Endothelial cell of umbilical vein (primary cell): ENCODE measurements around the gene MACF1. TPM values are rescaled to one million over a fixed set of nuclear protein-coding genes. Genes with fewer than 3 reads are reported as not detected.

Experiments
- BruUV-seq: library from RNA; stranded (reverse); fragments of 400-500 nt; replicated peaks from 2 replicates; lab custom pipeline; 2021; lab: Mats Ljungman, UMichigan
- CTCF ChIA-PET: fragments of 300-600, 350-600 bp; sonication (Branson Sonifier 250); formaldehyde crosslinking; loops from one replicate; lab custom pipeline; 2021; ENCODE audit warnings: antibody characterized with exemption, inconsistent platforms; lab: Charles Lee
- POLR2A ChIA-PET: fragments of 300-600, 350-600 bp; sonication (Branson Sonifier 250); formaldehyde crosslinking; loops from one replicate; lab custom pipeline; 2021; ENCODE audit warnings: antibody characterized with exemption, inconsistent platforms; lab: Charles Lee
- DNase-seq: peaks from one replicate; pipeline ENCODE4 v3.0.0-alpha.2; 2011; ENCODE audit warnings: low read depth, low spot score
- FAIRE-seq: peaks from 2 replicates; lab custom pipeline; 2011; peaks lifted over from hg19 to GRCh38; lab: Jason Lieb, UNC
- H2AFZ ChIP-seq: 2 replicates; pipeline ENCODE4 v1.6.0; 2012; ENCODE audit warnings: low read depth, low read length, control low read depth, inconsistent platforms
- H3K27ac ChIP-seq: 2 replicates; pipeline ENCODE4 v1.5.1; 2011; ENCODE audit warnings: low read depth, mild to moderate bottlenecking, control low read depth, low read length, moderate library complexity; ENCODE audit not compliant: insufficient read depth
- H3K27me3 ChIP-seq, 2 experiments: 2 replicates each; pipeline versions ENCODE4 v1.6.0 to v1.6.1; 2011; ENCODE audit warnings: low read length in 2 of 2, mixed read lengths in 1 of 2; ENCODE audit not compliant: control insufficient read depth in 2 of 2, insufficient read depth in 2 of 2
- H3K36me3 ChIP-seq, 2 experiments: 2 replicates in 1 of 2; 3 replicates in 1 of 2; pipeline ENCODE4 v1.5.1; 2011; ENCODE audit warnings: low read length in 2 of 2, mild to moderate bottlenecking in 1 of 2, moderate library complexity in 1 of 2; ENCODE audit not compliant: control insufficient read depth in 2 of 2, insufficient read depth in 2 of 2; ENCODE audit errors: extremely low read depth in 1 of 2
- H3K4me1 ChIP-seq: 3 replicates; pipeline ENCODE4 v1.5.1; 2011; ENCODE audit warnings: mild to moderate bottlenecking, low read length; ENCODE audit not compliant: control insufficient read depth, insufficient read depth; ENCODE audit errors: extremely low read depth
- H3K4me2 ChIP-seq: 2 replicates; pipeline ENCODE4 v1.6.1; 2011; ENCODE audit warnings: low read length, control low read depth, mixed read lengths; ENCODE audit not compliant: insufficient read depth
- H3K4me3 ChIP-seq, 3 experiments: fragments of 200-600 bp in 1 of 3; sonication (generic), shearing (Covaris generic) in 1 of 3; replicated peaks in 1 of 3; 2 replicates each; pipeline ENCODE4 v1.5.1; 2011 to 2016; ENCODE audit warnings: control low read depth in 3 of 3, low read length in 3 of 3, mild to moderate bottlenecking in 2 of 3, inconsistent platforms in 1 of 3, low read depth in 1 of 3, moderate library complexity in 1 of 3; ENCODE audit not compliant: insufficient read depth in 1 of 3
- H3K79me2 ChIP-seq: 2 replicates; pipeline ENCODE4 v1.6.0; 2012; ENCODE audit warnings: low read length, inconsistent platforms; ENCODE audit not compliant: control insufficient read depth, insufficient read depth
- H3K9ac ChIP-seq: replicated peaks from 2 replicates; pipeline ENCODE3; 2011; ENCODE audit warnings: low read length, control low read depth; ENCODE audit not compliant: insufficient read depth; ENCODE audit errors: extremely low read depth
- H3K9me1 ChIP-seq: replicated peaks from 3 replicates; pipeline ENCODE4 v1.6.0; 2011; ENCODE audit warnings: mild to moderate bottlenecking, low read length; ENCODE audit not compliant: control insufficient read depth, insufficient read depth; ENCODE audit errors: extremely low read depth
- H3K9me3 ChIP-seq: replicated peaks from 2 replicates; pipeline ENCODE4 v1.5.1; 2012; ENCODE audit warnings: low read length, inconsistent platforms; ENCODE audit not compliant: control insufficient read depth, insufficient read depth
- H4K20me1 ChIP-seq: replicated peaks from 2 replicates; pipeline ENCODE3; 2011; ENCODE audit warnings: mild to moderate bottlenecking, low read length; ENCODE audit not compliant: control insufficient read depth, insufficient read depth; ENCODE audit errors: extremely low read depth
- CTCF ChIP-seq, 2 donors: IDR thresholded peaks; 1 replicate in 1 of 2; 2 replicates in 1 of 2; pipeline ENCODE4 v1.5.1; 2011; ENCODE audit warnings: low read length in 2 of 2, mild to moderate bottlenecking in 2 of 2, moderate library complexity in 2 of 2, control low read depth in 1 of 2, inconsistent platforms in 1 of 2, low read depth in 1 of 2; ENCODE audit not compliant: insufficient read depth in 1 of 2; ENCODE audit errors: extremely low read depth in 1 of 2
- EZH2 ChIP-seq: IDR thresholded peaks from 2 replicates; pipeline ENCODE4 v1.6.1; 2012; ENCODE audit warnings: borderline replicate concordance, low read depth, mild to moderate bottlenecking, moderate library complexity, low read length, inconsistent platforms; ENCODE audit not compliant: severe bottlenecking
- FOS ChIP-seq: IDR thresholded peaks from 2 replicates; pipeline ENCODE4 v1.6.1; 2011; ENCODE audit warnings: mild to moderate bottlenecking, low read length, moderate library complexity, borderline replicate concordance; ENCODE audit not compliant: insufficient read depth
- GATA2 ChIP-seq: IDR thresholded peaks from 2 replicates; pipeline ENCODE4 v1.7.0; 2011; ENCODE audit warnings: low read depth, mild to moderate bottlenecking, moderate library complexity, mixed read lengths, low read length; ENCODE audit not compliant: insufficient read length, insufficient read depth
- JUN ChIP-seq: IDR thresholded peaks from 2 replicates; pipeline ENCODE4 v1.6.1; 2011; ENCODE audit warnings: borderline replicate concordance, low read depth; ENCODE audit not compliant: insufficient read length, insufficient read depth
- MAX ChIP-seq: IDR thresholded peaks from 2 replicates; pipeline ENCODE4 v1.6.1; 2011; ENCODE audit not compliant: insufficient read depth, insufficient read length
- MYC ChIP-seq: IDR thresholded peaks from one replicate; pipeline ENCODE4 v1.6.1; 2011; ENCODE audit warnings: mild to moderate bottlenecking, low read depth, low read length
- POLR2A ChIP-seq: IDR thresholded peaks from 2 replicates; pipeline ENCODE4 v1.6.1; 2012; ENCODE audit warnings: low read depth, mild to moderate bottlenecking, control low read depth, low read length
- POLR2AphosphoS5 ChIP-seq: IDR thresholded peaks from 2 replicates; pipeline ENCODE4 v1.6.1; 2012; ENCODE audit warnings: low read depth, mild to moderate bottlenecking, control low read depth, low read length, moderate library complexity; ENCODE audit not compliant: insufficient read depth
- dilution Hi-C: fragments of 300-500 bp; cut with MboI; formaldehyde crosslinking; loops from one replicate; pipeline ENCODE4 v1.15.0; 2019; ENCODE audit warnings: low sequenced_read_pairs; ENCODE audit not compliant: extremely low pct_ligation_motif_present
- intact Hi-C: fragments of 100-400 bp; cut with micrococcal nuclease; formaldehyde crosslinking; loops from one replicate; pipeline ENCODE4 v1.10.0; 2022
- polyA plus RNA-seq, 4 experiments: library from polyadenylated mRNA; depleted of rRNA in 3 of 4; stranded (reverse) in 3 of 4; unstranded in 1 of 4; fragments of >200 nt; gene quantifications; 2 replicates each; pipeline versions ENCODE4 v1.2.1 to v1.2.3, GENCODE V29; 2011 to 2012; ENCODE audit warnings: missing spikeins in 1 of 4
- total RNA-seq: library from RNA; stranded (reverse); gene quantifications from 2 replicates; pipeline ENCODE4 v1.2.3, GENCODE V29; 2021

The MACF1 gene
- total and polyA plus RNA-seq, 2 donors (not counting 3 experiments of a cell fraction or from before 2014, with no cell fraction given), result 122 to 587 TPM

GRCh38 chr1:39187275-39188046, 17.0 kb upstream of the MACF1 start:
- peaks cover 86% of the 10 kb centered on the region for H3K79me2 ChIP-seq
- peak overlapping the region; percentile 12 for H3K4me2 ChIP-seq
- intact Hi-C loops, result no loop called here
- dilution Hi-C loops, result no loop called here
- H3K36me3 ChIP-seq, result no peaks in the 10 kb centered on the region
- no peaks in the 10 kb centered on the region for H4K20me1 ChIP-seq
- no peak overlapping the region for H3K9ac ChIP-seq
- H2AFZ ChIP-seq, result no peak overlapping the region
- no peak overlapping the region for H3K4me3 ChIP-seq
- peaks cover 93% of the 10 kb centered on the region for H3K4me1 ChIP-seq
- ChIA-PET POLR2A (interaction anchor here (0.6 kb wide), 1 partner anchor 11 kb away, joined by 4 read pairs; no protein-coding TSS in a partner anchor), CTCF (interaction anchor here (0.9 to 11.2 kb wide), 8 partner anchors 12 to 89 kb away, joined by 3 to 310 read pairs (median 4); partner anchors contain the start of gene MACF1)
- peak overlapping the region; percentile 95 for H3K27ac ChIP-seq
- FAIRE-seq (no peak), DNase-seq (no peak)
- no peaks in the 10 kb centered on the region for H3K9me3 ChIP-seq
- no peaks in the 10 kb centered on the region for H3K9me1 ChIP-seq
- no TSS peak for BruUV-seq
- TF ChIP-seq JUN (no peak), POLR2AphosphoS5 (no peak)
- H3K27me3 ChIP-seq, result no peaks in the 10 kb centered on the region

DNA sequence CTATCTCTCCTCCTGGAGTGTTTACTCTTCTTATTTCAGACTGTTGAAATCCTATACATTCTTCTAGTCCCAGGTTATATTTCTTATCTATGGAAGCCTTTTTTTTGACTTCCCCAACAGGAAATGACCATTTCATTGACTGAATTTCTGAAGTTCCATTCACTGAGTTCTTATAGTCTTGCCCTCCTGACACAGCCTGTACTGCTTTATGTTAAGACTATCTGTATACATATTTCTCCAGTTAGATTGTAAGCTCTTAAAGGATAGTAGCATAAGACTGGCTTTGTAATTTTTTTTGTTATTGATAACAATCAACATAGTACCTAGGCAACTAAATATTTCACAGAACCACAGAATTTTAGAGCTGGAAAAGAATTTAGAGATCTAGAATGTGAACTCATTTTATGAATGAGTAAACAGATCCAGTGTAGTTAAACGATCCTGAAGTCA, 14.9 kb upstream of the MACF1 start:
- Histone ChIP-seq H3K4me1 (peaks cover 95% of the 10 kb centered on the region), H3K27ac (peak overlapping the region; percentile 97), H3K36me3 (no peaks in the 10 kb centered on the region), H3K79me2 (peaks cover 89% of the 10 kb centered on the region), H3K27me3 (no peaks in the 10 kb centered on the region), H3K9me1 (no peaks in the 10 kb centered on the region), H3K9ac (peak overlapping the region; percentile 68), H3K4me3 (peak overlapping the region in 2 of 3 experiments; percentile 17 to 37), H4K20me1 (no peaks in the 10 kb centered on the region), H2AFZ (no peak overlapping the region), H3K9me3 (no peaks in the 10 kb centered on the region), H3K4me2 (peak overlapping the region; percentile 92)
- POLR2A ChIA-PET, result interaction anchor here (0.7 to 2.0 kb wide), 3 partner anchors 57 to 91 kb away, joined by 3 to 6 read pairs (median 3); no protein-coding TSS in a partner anchor
- peak; percentile 46 for TF ChIP-seq POLR2AphosphoS5
- no peak for TF ChIP-seq FOS
- TF ChIP-seq MYC, result no peak
- peak; percentile 58 for TF ChIP-seq GATA2
- no peak for TF ChIP-seq CTCF (IDR thresholded peaks at IDR 0.05; ENCODE audit: extremely low read depth in 1 of 2, insufficient read depth in 1 of 2, low read depth in 1 of 2, low read length in 2 of 2)
- TF ChIP-seq MAX, result no peak
- TF ChIP-seq JUN, result peak; percentile 64
- TF ChIP-seq POLR2A, result no peak
- TF ChIP-seq EZH2, result no peak
- CTCF ChIA-PET, result interaction anchor here (0.8 to 11.2 kb wide), 8 partner anchors 11 to 91 kb away, joined by 3 to 310 read pairs (median 57); partner anchors contain the start of gene MACF1
- intact Hi-C loops (loop anchor here (1.0 to 5.0 kb wide), 2 partner anchors 38 to 218 kb away; no protein-coding TSS in a partner anchor), dilution Hi-C loops (no loop called here)
- FAIRE-seq (no peak), DNase-seq (peak; percentile 81)
- no TSS peak for BruUV-seq
